Esophagus squamous epithelium (tissue), 4 donors: ENCODE measurements around the gene AFDN.

Source experiments
- CTCF ChIP-seq, 6 experiments: fragments of 450-650 bp in 4 of 6; fragments of 200-600 bp in 2 of 6; sonication (generic) in 2 of 6; IDR thresholded peaks; one replicate each; pipeline ENCODE4 v1.5.1; 2016 to 2019; ENCODE audit warnings: antibody characterized with exemption in 6 of 6, mild to moderate bottlenecking in 4 of 6, moderate library complexity in 4 of 6
- POLR2A ChIP-seq, 4 donors: fragments of 450-650 bp; IDR thresholded peaks; one replicate each; pipeline ENCODE4 v1.6.1; 2017; ENCODE audit warnings: antibody characterized with exemption in 4 of 4, mild to moderate bottlenecking in 4 of 4, moderate library complexity in 3 of 4

DNA sequence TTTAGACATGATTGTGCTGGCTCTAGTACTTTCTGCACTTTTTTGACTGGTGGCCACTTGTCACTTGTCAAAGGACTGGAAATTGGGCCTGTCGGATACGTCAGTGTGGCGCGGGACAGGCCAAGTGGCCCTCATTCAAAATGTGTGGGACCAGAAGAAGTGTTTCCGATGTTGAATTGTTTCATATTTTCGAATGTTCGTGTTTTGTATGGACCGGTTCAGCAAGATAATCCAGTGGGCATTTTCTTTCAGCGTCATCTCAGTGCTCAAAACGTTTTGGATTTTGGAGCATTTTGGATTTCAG lies 174.3 kb downstream of the AFDN start:
- TF ChIP-seq CTCF (IDR thresholded peaks at IDR 0.05) (no peak), POLR2A (IDR thresholded peaks at IDR 0.05) (no peak)
